ENCODE data around the gene NMD3.
A peak's percentile ranks its signal among the peaks of the same experiment; 100 is the strongest.

Gene NMD3

GRCh38 chr3:161215185-161215584 is 5.9 kb upstream of the NMD3 start:
- FAIRE-seq, result no peak
- DNase-seq (ENCODE audit: insufficient read length, low spot score), result no peak
- no peak for TF ChIP-seq POLR2A (IDR thresholded peaks at IDR 0.05; ENCODE audit: low read depth, low read length)

- DNase-seq (ENCODE audit: insufficient read length, low spot score) (no peak), FAIRE-seq (peak; percentile 86)
- TF ChIP-seq POLR2A (IDR thresholded peaks at IDR 0.05; ENCODE audit: low read depth, low read length), result no peak
Observed at GRCh38 chr3:161217496-161217895, 3.6 kb upstream of the NMD3 start.

DNA sequence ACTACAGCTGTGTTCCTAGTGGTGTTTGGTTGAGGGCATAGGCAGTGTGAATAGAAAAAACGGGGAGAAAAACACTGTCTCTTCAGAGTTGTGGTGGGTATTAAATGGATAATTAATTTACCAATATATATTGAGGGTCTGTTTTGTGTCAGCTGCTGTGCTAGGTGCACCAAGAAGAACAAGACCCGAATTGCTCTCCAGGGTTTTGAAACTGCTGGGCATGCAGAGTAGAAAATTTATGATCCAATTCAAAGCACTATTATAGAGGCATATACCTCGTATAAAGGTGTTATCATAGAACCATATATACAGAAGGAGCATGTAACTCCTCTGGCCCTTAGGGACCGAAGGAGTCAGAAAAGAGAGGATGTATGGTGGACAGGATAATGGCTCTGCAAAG is 1.6 kb upstream of the NMD3 start:
- FAIRE-seq (no peak), DNase-seq (ENCODE audit: insufficient read length, low spot score) (no peak)
- TF ChIP-seq POLR2A (IDR thresholded peaks at IDR 0.05; ENCODE audit: low read depth, low read length), result no peak

- FAIRE-seq (no peak), DNase-seq (ENCODE audit: insufficient read length, low spot score) (no peak)
- TF ChIP-seq POLR2A (IDR thresholded peaks at IDR 0.05; ENCODE audit: low read depth, low read length), result no peak
Observed at GRCh38 chr3:161221806-161222600, 892 bp downstream of the NMD3 start.

GRCh38 chr3:161222662-161223061 is 1.6 kb downstream of the NMD3 start:
- DNase-seq (ENCODE audit: insufficient read length, low spot score) (no peak), FAIRE-seq (peak; percentile 58)
- TF ChIP-seq POLR2A (IDR thresholded peaks at IDR 0.05; ENCODE audit: low read depth, low read length), result no peak

GRCh38 chr3:161224786-161225185 is 3.7 kb downstream of the NMD3 start:
- no peak for DNase-seq (ENCODE audit: insufficient read length, low spot score)
- TF ChIP-seq POLR2A (IDR thresholded peaks at IDR 0.05; ENCODE audit: low read depth, low read length), result no peak
- no peak for FAIRE-seq

GRCh38 chr3:161230621-161231171 is 9.6 kb downstream of the NMD3 start:
- no peak for TF ChIP-seq POLR2A (IDR thresholded peaks at IDR 0.05; ENCODE audit: low read depth, low read length)
- DNase-seq (ENCODE audit: insufficient read length, low spot score) (no peak), FAIRE-seq (no peak)

GRCh38 chr3:161231861-161232260 is 10.8 kb downstream of the NMD3 start:
- no peak for FAIRE-seq
- DNase-seq (ENCODE audit: insufficient read length, low spot score), result no peak
- TF ChIP-seq POLR2A (IDR thresholded peaks at IDR 0.05; ENCODE audit: low read depth, low read length), result no peak

- DNase-seq (ENCODE audit: insufficient read length, low spot score), result no peak
- no peak for TF ChIP-seq POLR2A (IDR thresholded peaks at IDR 0.05; ENCODE audit: low read depth, low read length)
- peak; percentile 86 for FAIRE-seq
Observed at GRCh38 chr3:161233557-161233956, 12.4 kb downstream of the NMD3 start.

- no peak for TF ChIP-seq POLR2A (IDR thresholded peaks at IDR 0.05; ENCODE audit: low read depth, low read length)
- FAIRE-seq (no peak), DNase-seq (ENCODE audit: insufficient read length, low spot score) (no peak)
Observed at GRCh38 chr3:161236240-161236639, 15.1 kb downstream of the NMD3 start.

- FAIRE-seq (no peak), DNase-seq (ENCODE audit: insufficient read length, low spot score) (no peak)
- no peak for TF ChIP-seq POLR2A (IDR thresholded peaks at IDR 0.05; ENCODE audit: low read depth, low read length)
Observed at GRCh38 chr3:161239700-161240099, 18.6 kb downstream of the NMD3 start.

DNA sequence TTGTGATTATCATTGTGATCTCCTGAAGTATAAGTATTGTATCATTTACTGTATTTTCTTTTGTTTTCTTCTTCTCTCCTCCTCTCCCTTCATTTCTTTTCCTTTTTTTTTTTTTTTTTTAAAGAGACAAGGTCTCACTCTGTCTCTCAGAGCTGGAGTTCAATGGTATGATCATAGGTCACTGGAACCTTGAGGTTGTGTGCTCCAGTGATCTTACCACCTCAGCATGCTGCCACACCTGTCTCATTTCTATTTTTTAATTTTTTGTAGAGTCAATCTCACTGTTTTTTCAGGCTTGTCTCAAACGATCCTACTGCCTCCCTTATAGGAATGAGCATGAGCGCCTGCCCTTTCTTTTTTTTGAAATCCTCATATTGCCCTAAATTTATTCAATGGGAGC is 23.4 kb downstream of the NMD3 start:
- FAIRE-seq, result no peak
- DNase-seq (ENCODE audit: insufficient read length, low spot score), result no peak

DNA sequence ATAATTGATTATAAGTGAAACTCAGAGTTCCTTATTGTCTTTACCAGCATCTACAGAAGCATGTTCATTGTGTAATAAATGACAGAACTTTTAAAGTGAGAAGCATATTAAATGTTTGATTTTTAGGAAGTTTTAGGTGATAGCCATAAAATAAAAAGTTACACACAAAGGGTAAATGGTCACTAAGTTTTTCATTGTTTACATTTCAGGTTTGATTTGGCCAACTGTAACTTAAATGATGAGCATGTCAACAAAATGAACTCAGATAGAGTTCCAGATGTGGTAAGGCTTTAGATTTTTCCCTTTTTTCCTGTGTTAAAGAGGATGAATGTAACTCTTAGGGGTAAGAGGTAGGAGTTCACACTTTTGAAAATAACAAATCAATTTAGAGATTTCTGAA is 25.9 kb downstream of the NMD3 start:
- TF ChIP-seq POLR2A (IDR thresholded peaks at IDR 0.05; ENCODE audit: low read depth, low read length), result no peak
- FAIRE-seq (no peak), DNase-seq (ENCODE audit: insufficient read length, low spot score) (no peak)

More for the DNA sequence above, 23.4 kb downstream of the NMD3 start:
- TF ChIP-seq POLR2A (IDR thresholded peaks at IDR 0.05; ENCODE audit: low read depth, low read length), result no peak

DNA sequence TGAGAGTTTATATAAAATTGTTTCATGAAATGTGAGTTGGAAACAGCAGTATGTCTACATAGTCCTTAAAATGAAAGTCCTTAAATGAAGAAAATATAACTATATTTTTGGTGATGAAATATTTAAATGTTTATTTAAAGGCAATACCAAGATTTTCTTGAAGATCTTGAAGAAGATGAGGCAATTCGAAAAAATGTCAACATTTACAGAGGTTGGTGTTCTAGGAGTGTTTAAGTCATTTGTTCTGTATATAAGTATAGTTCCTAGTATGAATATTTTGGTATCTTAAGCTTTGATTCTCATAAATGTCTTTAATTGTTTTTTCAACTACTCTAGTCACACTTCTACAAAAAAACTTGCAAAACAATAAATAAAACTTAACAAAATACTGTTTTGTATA is 29.0 kb downstream of the NMD3 start:
- FAIRE-seq (no peak), DNase-seq (ENCODE audit: insufficient read length, low spot score) (no peak)
- TF ChIP-seq POLR2A (IDR thresholded peaks at IDR 0.05; ENCODE audit: low read depth, low read length), result no peak

- FAIRE-seq (no peak), DNase-seq (ENCODE audit: insufficient read length, low spot score) (no peak)
- no peak for TF ChIP-seq POLR2A (IDR thresholded peaks at IDR 0.05; ENCODE audit: low read depth, low read length)
Observed at GRCh38 chr3:161251716-161252115, 30.6 kb downstream of the NMD3 start.
